Stomach (tissue), 9 donors: ENCODE results near the gene APEX1. TPM values are rescaled to one million over a fixed set of nuclear protein-coding genes. Genes with fewer than 3 reads are reported as not detected.
A peak's percentile ranks its signal among the peaks of the same experiment; 100 is the strongest.

Source experiments
- DNase-seq, 2 donors: peaks; one replicate each; pipeline versions ENCODE4 v3.0.0 to v3.0.0-alpha.2; 2013 to 2019
- H3K27ac ChIP-seq, 5 donors: fragments of 200-600 bp in 4 of 5; sonication (generic) in 4 of 5; one replicate each; pipeline ENCODE4 v1.5.1; 2013 to 2019; ENCODE audit warnings: mild to moderate bottlenecking in 1 of 5, moderate library complexity in 1 of 5
- H3K27me3 ChIP-seq, 3 donors: fragments of 200-600 bp; sonication (generic); one replicate each; pipeline ENCODE4 v1.5.1; 2017 to 2019; ENCODE audit warnings: mixed run types in 1 of 3
- H3K36me3 ChIP-seq, 4 donors: fragments of 200-600 bp; sonication (generic); 1 replicate in 3 of 4; 2 replicates in 1 of 4; pipeline ENCODE4 v1.5.1; 2016 to 2019
- H3K4me1 ChIP-seq, 4 donors: fragments of 200-600 bp; sonication (generic); one replicate each; pipeline ENCODE4 v1.5.1; 2016 to 2019
- H3K4me3 ChIP-seq, 4 donors: fragments of 200-600 bp; sonication (generic) in 3 of 4; one replicate each; pipeline ENCODE4 v1.5.1; 2016 to 2019; ENCODE audit warnings: mild to moderate bottlenecking in 1 of 4
- H3K9me3 ChIP-seq, 4 donors: fragments of 200-600 bp; sonication (generic); one replicate each; pipeline ENCODE4 v1.5.1; 2016 to 2019
- CTCF ChIP-seq, 7 experiments: fragments of 450-650 bp in 4 of 7; fragments of 200-600 bp in 3 of 7; sonication (generic) in 3 of 7; IDR thresholded peaks; one replicate each; pipeline ENCODE4 v1.5.1; 2016 to 2019; ENCODE audit warnings: antibody characterized with exemption in 7 of 7, control low read depth in 2 of 7, mild to moderate bottlenecking in 1 of 7
- EP300 ChIP-seq: sonication (generic); formaldehyde crosslinking; IDR thresholded peaks from one replicate; pipeline ENCODE4 v1.6.1; 2017; ENCODE audit warnings: antibody characterized with exemption
- POLR2A ChIP-seq, 4 donors: fragments of 450-650 bp; IDR thresholded peaks; one replicate each; pipeline ENCODE4 v1.6.1; 2016; ENCODE audit warnings: antibody characterized with exemption in 4 of 4, control low read depth in 2 of 4, mild to moderate bottlenecking in 1 of 4, moderate library complexity in 1 of 4
- POLR2AphosphoS5 ChIP-seq, 3 donors: sonication (generic); formaldehyde crosslinking; IDR thresholded peaks; one replicate each; pipeline ENCODE4 v1.6.1; 2016; ENCODE audit warnings: antibody characterized with exemption in 3 of 3
- WGBS, 5 donors: extraction: QIAGEN DNeasy Blood & Tissue Kit in 3 of 5; methylation state at CpG; one replicate each; pipeline versions ENCODE4 v1.1.5 to v1.1.7; 2013 to 2018; 5-methylcytosine and 5-hydroxymethylcytosine counted together
- intact Hi-C: fragments of 100-400 bp; cut with DNase I; formaldehyde crosslinking; loops from one replicate; pipeline ENCODE4 v1.15.1; 2023; ENCODE audit warnings: low total_unique reads
- polyA plus RNA-seq, 3 donors: library from polyadenylated mRNA; stranded (reverse); fragments of 200-250 nt; gene quantifications; one replicate each; pipeline ENCODE4 v1.2.3, GENCODE V29; 2013
- total RNA-seq, 5 donors: library from RNA; depleted of rRNA; stranded (reverse); fragments of >200 nt; gene quantifications; one replicate each; pipeline versions ENCODE4 v1.1.0 to v1.2.3, GENCODE V29; 2014 to 2016
- donor health status: healthy with polysubstance abuse.
- donor health status: Bipolar disorder and iron deficiency.
- donor health status: healthy.

The APEX1 gene
- total and polyA plus RNA-seq, 8 donors: 70.1 to 219 (median 137) TPM

GRCh38 chr14:20489093-20489994, 34.3 kb downstream of the APEX1 start:
- WGBS, 5 donors: 50 to 62% (median 54%) methylated on average over 6 of the region's 6 CpGs
- TF ChIP-seq POLR2AphosphoS5 (IDR thresholded peaks at IDR 0.05) (no peak), CTCF (IDR thresholded peaks at IDR 0.05) (no peak), EP300 (no peak), POLR2A (IDR thresholded peaks at IDR 0.05) (no peak)
- H3K27ac ChIP-seq: no peak overlapping the region

GRCh38 chr14:20490563-20490962, 35.5 kb downstream of the APEX1 start:
- H3K4me3 ChIP-seq: no peak overlapping the region
- DNase-seq: no peak
- H3K27ac ChIP-seq: peak overlapping the region in 1 of 5 donors; percentile 32
- no peaks in the 10 kb centered on the region for H3K9me3 ChIP-seq
- H3K36me3 ChIP-seq: no peaks in the 10 kb centered on the region
- WGBS, 5 donors: 29 to 40% (median 36%) methylated on average over 6 of the region's 6 CpGs
- peaks cover 0 to 12% (median 0%) of the 10 kb centered on the region in 4 donors for H3K4me1 ChIP-seq
- TF ChIP-seq CTCF (IDR thresholded peaks at IDR 0.05) (no peak), POLR2A (IDR thresholded peaks at IDR 0.05) (no peak)
- intact Hi-C loops: no loop called here
- H3K27me3 ChIP-seq: no peaks in the 10 kb centered on the region

More at GRCh38 chr14:20489093-20489994, 34.3 kb downstream of the APEX1 start:
- H3K27me3 ChIP-seq: no peaks in the 10 kb centered on the region
- H3K4me1 ChIP-seq: peaks cover 0 to 17% (median 0%) of the 10 kb centered on the region in 4 donors
- H3K9me3 ChIP-seq: no peaks in the 10 kb centered on the region
- DNase-seq: no peak
- no peak overlapping the region for H3K4me3 ChIP-seq
- intact Hi-C loops: no loop called here
- H3K36me3 ChIP-seq: no peaks in the 10 kb centered on the region

- intact Hi-C loops: no loop called here
- no peaks in the 10 kb centered on the region for H3K36me3 ChIP-seq
- H3K9me3 ChIP-seq: no peaks in the 10 kb centered on the region
- no peak overlapping the region for H3K4me3 ChIP-seq
- no peak for DNase-seq
- TF ChIP-seq POLR2AphosphoS5 (IDR thresholded peaks at IDR 0.05) (no peak), EP300 (no peak), CTCF (IDR thresholded peaks at IDR 0.05) (no peak), POLR2A (IDR thresholded peaks at IDR 0.05) (no peak)
- H3K27me3 ChIP-seq: no peaks in the 10 kb centered on the region
- peaks cover 0 to 7% (median 0%) of the 10 kb centered on the region in 4 donors for H3K4me1 ChIP-seq
- 87 to 99% (median 96%) methylated on average over 4 of the region's 4 CpGs for WGBS, 5 donors
- no peak overlapping the region for H3K27ac ChIP-seq
These were observed 37.5 kb downstream of the APEX1 start for GRCh38 chr14:20492486-20492885.

GRCh38 chr14:20493634-20494033, 38.6 kb downstream of the APEX1 start:
- DNase-seq: peak in 1 of 2 donors; percentile 20
- TF ChIP-seq CTCF (IDR thresholded peaks at IDR 0.05) (no peak), POLR2A (IDR thresholded peaks at IDR 0.05) (no peak)
- WGBS, 5 donors: 35 to 71% (median 54%) methylated on average over 2 of the region's 2 CpGs
- no peak overlapping the region for H3K27ac ChIP-seq
- intact Hi-C loops: no loop called here
- no peaks in the 10 kb centered on the region for H3K36me3 ChIP-seq
- peaks cover 0 to 7% (median 0%) of the 10 kb centered on the region in 4 donors for H3K4me1 ChIP-seq
- H3K9me3 ChIP-seq: no peaks in the 10 kb centered on the region
- H3K27me3 ChIP-seq: no peaks in the 10 kb centered on the region
- no peak overlapping the region for H3K4me3 ChIP-seq
